Liver (tissue), 9 donors: ENCODE measurements around the gene PRKN. TPM values are rescaled to one million over a fixed set of nuclear protein-coding genes. Genes with fewer than 3 reads are reported as not detected.

Experiments used
- DNase-seq: peaks from one replicate; pipeline ENCODE4 v3.0.0-alpha.2; 2017; ENCODE audit warnings: low spot score
- H3K27ac ChIP-seq, 2 donors: one replicate each; pipeline ENCODE4 v1.7.0; 2013; ENCODE audit warnings: inconsistent platforms in 2 of 2, low read length in 2 of 2, control low read depth in 1 of 2, low read depth in 1 of 2, mild to moderate bottlenecking in 1 of 2
- H3K27me3 ChIP-seq, 4 donors: one replicate each; pipeline versions ENCODE4 v1.6.1 to v1.7.0; 2013; ENCODE audit warnings: low read length in 3 of 4, inconsistent platforms in 1 of 4, mild to moderate bottlenecking in 1 of 4, moderate library complexity in 1 of 4; ENCODE audit not compliant: control insufficient read depth in 4 of 4, insufficient read depth in 4 of 4
- H3K36me3 ChIP-seq, 4 donors: one replicate each; pipeline versions ENCODE4 v1.6.1 to v1.7.0; 2013; ENCODE audit warnings: low read length in 3 of 4, mild to moderate bottlenecking in 3 of 4, low read depth in 1 of 4, moderate library complexity in 1 of 4; ENCODE audit not compliant: control insufficient read depth in 4 of 4, insufficient read depth in 3 of 4
- H3K4me1 ChIP-seq, 4 donors: one replicate each; pipeline versions ENCODE4 v1.6.1 to v1.7.0; 2013; ENCODE audit warnings: low read length in 3 of 4, mild to moderate bottlenecking in 3 of 4, moderate library complexity in 1 of 4; ENCODE audit not compliant: control insufficient read depth in 4 of 4, insufficient read depth in 4 of 4
- H3K4me3 ChIP-seq, 3 donors: one replicate each; pipeline versions ENCODE4 v1.6.1 to v1.7.0; 2013; ENCODE audit warnings: low read length in 3 of 3, control low read depth in 1 of 3, low read depth in 1 of 3, mild to moderate bottlenecking in 1 of 3
- H3K9ac ChIP-seq, 2 donors: one replicate each; pipeline ENCODE4 v1.7.0; 2013; ENCODE audit warnings: low read length in 2 of 2, mild to moderate bottlenecking in 2 of 2, moderate library complexity in 2 of 2, control low read depth in 1 of 2, low read depth in 1 of 2
- H3K9me3 ChIP-seq, 4 donors: one replicate each; pipeline versions ENCODE4 v1.6.1 to v1.7.0; 2013; ENCODE audit warnings: low read length in 3 of 4; ENCODE audit not compliant: control insufficient read depth in 4 of 4
- EGR1 ChIP-seq, 2 donors: IDR thresholded peaks; 2 replicates each; pipeline ENCODE4 v1.6.1; 2016 to 2018; ENCODE audit warnings: antibody characterized with exemption in 2 of 2, low read depth in 2 of 2
- FOXA1 ChIP-seq: IDR thresholded peaks from 2 replicates; pipeline ENCODE4 v1.6.1; 2016; ENCODE audit warnings: antibody characterized with exemption
- GABPA ChIP-seq, 2 donors: IDR thresholded peaks in 1 of 2; conservative IDR thresholded peaks in 1 of 2; 2 replicates each; pipeline ENCODE4 v1.6.1; 2016; ENCODE audit warnings: antibody characterized with exemption in 2 of 2, mild to moderate bottlenecking in 1 of 2, moderate library complexity in 1 of 2
- JUND ChIP-seq, 2 donors: IDR thresholded peaks; 2 replicates each; pipeline ENCODE4 v1.6.1; 2016; ENCODE audit warnings: antibody characterized with exemption in 2 of 2
- NR2F2 ChIP-seq: IDR thresholded peaks from 2 replicates; pipeline ENCODE4 v1.6.1; 2016; ENCODE audit warnings: antibody characterized with exemption
- RXRA ChIP-seq, 2 donors: IDR thresholded peaks; 2 replicates each; pipeline ENCODE4 v1.6.1; 2017 to 2018; ENCODE audit warnings: antibody characterized with exemption in 2 of 2, mild to moderate bottlenecking in 1 of 2
- SP1 ChIP-seq: IDR thresholded peaks from 2 replicates; pipeline ENCODE4 v1.6.1; 2018; ENCODE audit warnings: antibody characterized with exemption, mild to moderate bottlenecking
- TAF1 ChIP-seq: conservative IDR thresholded peaks from 2 replicates; pipeline ENCODE4 v1.6.1; 2016; ENCODE audit warnings: antibody characterized with exemption, mild to moderate bottlenecking
- YY1 ChIP-seq: IDR thresholded peaks from 2 replicates; pipeline ENCODE4 v1.6.1; 2016; ENCODE audit warnings: antibody characterized with exemption, mild to moderate bottlenecking
- WGBS: extraction: QIAGEN DNeasy Blood & Tissue Kit; methylation state at CpG from one replicate; pipeline ENCODE4 v1.1.7; 2013; 5-methylcytosine and 5-hydroxymethylcytosine counted together
- polyA plus RNA-seq, 2 donors: library from polyadenylated mRNA; stranded (reverse) in 1 of 2; unstranded in 1 of 2; fragments of 200-250 nt in 1 of 2; fragments of >200 nt in 1 of 2; fragmentation: Nextera tagmentation in 1 of 2; extraction: Ambion mirVana in 1 of 2; gene quantifications; one replicate each; pipeline versions ENCODE4 v1.2.1 to v1.2.3, GENCODE V29; 2013 to 2015
- total RNA-seq, 2 donors: library from RNA; depleted of rRNA; stranded (reverse); fragments of >200 nt; gene quantifications; one replicate each; pipeline ENCODE4 v1.2.3, GENCODE V29; 2014
- TF ChIP-seq, protein P1 (sequence below): IDR thresholded peaks from 2 replicates; pipeline ENCODE4 v1.6.1; 2016; ENCODE audit warnings: antibody characterized with exemption
- TF ChIP-seq, protein P2 (sequence below): IDR thresholded peaks from 2 replicates; pipeline ENCODE4 v1.6.1; 2016; ENCODE audit warnings: antibody characterized with exemption, mild to moderate bottlenecking
- TF ChIP-seq, protein P3 (sequence below): IDR thresholded peaks from 2 replicates; pipeline ENCODE4 v1.6.1; 2016; ENCODE audit warnings: antibody characterized with exemption
- TF ChIP-seq, protein P4 (sequence below): IDR thresholded peaks from 2 replicates; pipeline ENCODE4 v1.6.1; 2016; ENCODE audit warnings: antibody characterized with exemption
- donor health status: healthy.
- donor health status: healthy.
- donor health status: healthy.
- donor health status: healthy.
- donor health status: healthy.

Gene PRKN
- total and polyA plus RNA-seq, 4 donors, result 0.47 to 4.1 (median 3.2) TPM

DNA sequence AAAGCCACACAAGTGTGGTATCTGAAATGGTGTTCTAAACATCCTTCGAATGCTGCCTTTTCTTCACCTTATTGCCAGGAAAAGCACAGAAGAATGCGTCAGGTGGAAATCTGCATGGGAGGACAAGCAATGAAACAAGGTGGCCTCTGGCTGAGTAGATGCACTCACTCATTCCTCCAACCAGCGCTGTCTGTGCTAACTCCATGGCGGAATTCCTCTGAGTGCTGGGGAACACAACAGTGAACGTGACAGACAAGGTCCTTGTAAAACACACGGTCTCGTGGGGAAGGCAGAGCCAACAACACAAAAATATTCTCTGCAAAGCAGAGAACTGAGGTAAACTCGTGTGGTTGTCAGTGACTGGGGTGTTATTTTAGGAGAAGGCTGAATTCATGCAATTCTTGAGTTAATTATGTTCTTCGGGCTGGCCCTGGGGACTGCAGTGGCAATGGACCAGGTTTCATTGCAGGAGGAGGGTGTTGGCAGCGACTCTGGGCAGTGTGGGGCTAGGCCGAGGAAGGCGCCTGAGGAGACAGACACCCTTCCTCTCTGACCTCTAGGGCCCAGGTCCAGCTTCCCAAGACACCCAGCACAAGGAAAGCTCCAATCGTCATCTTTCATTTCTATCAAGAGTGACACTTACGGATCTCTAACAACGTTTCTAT is 339.7 kb downstream of the PRKN start:
- H3K27ac ChIP-seq, result no peak overlapping the region
- TF ChIP-seq RXRA (IDR thresholded peaks at IDR 0.05) (no peak), SP1 (no peak), FOXA1 (no peak)
- TF ChIP-seq, protein P1, sequence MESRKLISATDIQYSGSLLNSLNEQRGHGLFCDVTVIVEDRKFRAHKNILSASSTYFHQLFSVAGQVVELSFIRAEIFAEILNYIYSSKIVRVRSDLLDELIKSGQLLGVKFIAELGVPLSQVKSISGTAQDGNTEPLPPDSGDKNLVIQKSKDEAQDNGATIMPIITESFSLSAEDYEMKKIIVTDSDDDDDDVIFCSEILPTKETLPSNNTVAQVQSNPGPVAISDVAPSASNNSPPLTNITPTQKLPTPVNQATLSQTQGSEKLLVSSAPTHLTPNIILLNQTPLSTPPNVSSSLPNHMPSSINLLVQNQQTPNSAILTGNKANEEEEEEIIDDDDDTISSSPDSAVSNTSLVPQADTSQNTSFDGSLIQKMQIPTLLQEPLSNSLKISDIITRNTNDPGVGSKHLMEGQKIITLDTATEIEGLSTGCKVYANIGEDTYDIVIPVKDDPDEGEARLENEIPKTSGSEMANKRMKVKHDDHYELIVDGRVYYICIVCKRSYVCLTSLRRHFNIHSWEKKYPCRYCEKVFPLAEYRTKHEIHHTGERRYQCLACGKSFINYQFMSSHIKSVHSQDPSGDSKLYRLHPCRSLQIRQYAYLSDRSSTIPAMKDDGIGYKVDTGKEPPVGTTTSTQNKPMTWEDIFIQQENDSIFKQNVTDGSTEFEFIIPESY, result no peak
- TF ChIP-seq, protein P2, sequence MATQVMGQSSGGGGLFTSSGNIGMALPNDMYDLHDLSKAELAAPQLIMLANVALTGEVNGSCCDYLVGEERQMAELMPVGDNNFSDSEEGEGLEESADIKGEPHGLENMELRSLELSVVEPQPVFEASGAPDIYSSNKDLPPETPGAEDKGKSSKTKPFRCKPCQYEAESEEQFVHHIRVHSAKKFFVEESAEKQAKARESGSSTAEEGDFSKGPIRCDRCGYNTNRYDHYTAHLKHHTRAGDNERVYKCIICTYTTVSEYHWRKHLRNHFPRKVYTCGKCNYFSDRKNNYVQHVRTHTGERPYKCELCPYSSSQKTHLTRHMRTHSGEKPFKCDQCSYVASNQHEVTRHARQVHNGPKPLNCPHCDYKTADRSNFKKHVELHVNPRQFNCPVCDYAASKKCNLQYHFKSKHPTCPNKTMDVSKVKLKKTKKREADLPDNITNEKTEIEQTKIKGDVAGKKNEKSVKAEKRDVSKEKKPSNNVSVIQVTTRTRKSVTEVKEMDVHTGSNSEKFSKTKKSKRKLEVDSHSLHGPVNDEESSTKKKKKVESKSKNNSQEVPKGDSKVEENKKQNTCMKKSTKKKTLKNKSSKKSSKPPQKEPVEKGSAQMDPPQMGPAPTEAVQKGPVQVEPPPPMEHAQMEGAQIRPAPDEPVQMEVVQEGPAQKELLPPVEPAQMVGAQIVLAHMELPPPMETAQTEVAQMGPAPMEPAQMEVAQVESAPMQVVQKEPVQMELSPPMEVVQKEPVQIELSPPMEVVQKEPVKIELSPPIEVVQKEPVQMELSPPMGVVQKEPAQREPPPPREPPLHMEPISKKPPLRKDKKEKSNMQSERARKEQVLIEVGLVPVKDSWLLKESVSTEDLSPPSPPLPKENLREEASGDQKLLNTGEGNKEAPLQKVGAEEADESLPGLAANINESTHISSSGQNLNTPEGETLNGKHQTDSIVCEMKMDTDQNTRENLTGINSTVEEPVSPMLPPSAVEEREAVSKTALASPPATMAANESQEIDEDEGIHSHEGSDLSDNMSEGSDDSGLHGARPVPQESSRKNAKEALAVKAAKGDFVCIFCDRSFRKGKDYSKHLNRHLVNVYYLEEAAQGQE, result no peak
- no peaks in the 10 kb centered on the region for H3K36me3 ChIP-seq
- peaks cover 4 to 27% (median 21%) of the 10 kb centered on the region in 4 donors for H3K4me1 ChIP-seq
- DNase-seq, result no peak
- no peak overlapping the region for H3K9ac ChIP-seq
- H3K9me3 ChIP-seq, result no peaks in the 10 kb centered on the region
- H3K4me3 ChIP-seq, result no peak overlapping the region
- 86% methylated on average over 15 of the region's 15 CpGs for WGBS
- no peaks in the 10 kb centered on the region for H3K27me3 ChIP-seq

DNA sequence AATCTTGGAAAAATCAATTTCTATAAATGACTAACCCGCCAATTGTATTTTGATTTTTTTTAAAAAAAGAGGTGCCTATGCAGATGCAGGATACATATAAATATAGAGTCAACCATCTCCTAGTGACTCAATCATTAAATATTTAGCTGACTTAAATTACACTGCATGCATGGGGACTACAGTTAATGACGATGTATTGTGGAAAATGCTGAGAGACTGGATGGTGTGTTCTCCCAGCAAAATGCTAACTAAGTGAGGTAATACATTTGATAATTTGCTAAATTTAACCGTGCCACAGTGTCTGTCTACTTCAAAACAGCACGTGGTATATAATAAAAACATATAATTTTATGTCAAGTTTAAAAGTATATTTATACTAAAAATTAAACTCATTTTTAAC is 341.6 kb downstream of the PRKN start:
- Histone ChIP-seq H3K4me1 (peaks cover 4 to 27% (median 21%) of the 10 kb centered on the region in 4 donors), H3K27ac (no peak overlapping the region), H3K4me3 (no peak overlapping the region), H3K9me3 (no peaks in the 10 kb centered on the region), H3K27me3 (no peaks in the 10 kb centered on the region), H3K36me3 (no peaks in the 10 kb centered on the region), H3K9ac (no peak overlapping the region)
- TF ChIP-seq GABPA (IDR thresholded peaks at IDR 0.05 in 1 of 2, conservative IDR thresholded peaks at IDR 0.05 in 1 of 2), result no peak
- TF ChIP-seq JUND (IDR thresholded peaks at IDR 0.05), result no peak
- no peak for TF ChIP-seq YY1
- TF ChIP-seq, protein P3, sequence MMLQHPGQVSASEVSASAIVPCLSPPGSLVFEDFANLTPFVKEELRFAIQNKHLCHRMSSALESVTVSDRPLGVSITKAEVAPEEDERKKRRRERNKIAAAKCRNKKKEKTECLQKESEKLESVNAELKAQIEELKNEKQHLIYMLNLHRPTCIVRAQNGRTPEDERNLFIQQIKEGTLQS, result no peak
- TF ChIP-seq, protein P4, sequence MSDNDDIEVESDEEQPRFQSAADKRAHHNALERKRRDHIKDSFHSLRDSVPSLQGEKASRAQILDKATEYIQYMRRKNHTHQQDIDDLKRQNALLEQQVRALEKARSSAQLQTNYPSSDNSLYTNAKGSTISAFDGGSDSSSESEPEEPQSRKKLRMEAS, result no peak
- TF ChIP-seq FOXA1, result no peak
- TF ChIP-seq, protein P1, result no peak
- TF ChIP-seq NR2F2, result no peak
- no peak for TF ChIP-seq TAF1
- no peak for TF ChIP-seq EGR1 (IDR thresholded peaks at IDR 0.05; ENCODE audit: low read depth in 2 of 2)
- no peak for DNase-seq
- WGBS, result 86% methylated on average over 4 of the region's 4 CpGs
